OCI-LY3 (cell line): ENCODE results near the gene CARD11.

Source experiments
- CTCF ChIP-seq: fragments of 200-600, 300-600 bp; sonication (generic); IDR thresholded peaks from 2 replicates; pipeline ENCODE4 v1.5.1; 2014; ENCODE audit warnings: antibody characterized with exemption, low read length, low read depth
- EZH2phosphoT487 ChIP-seq: fragments of 200-600 bp; shearing (Covaris generic); IDR thresholded peaks from 2 replicates; pipeline ENCODE4 v1.6.1; 2018; ENCODE audit warnings: antibody characterized with exemption, mixed run types, low read depth

GRCh38 chr7:2915023-2915422 lies 128.6 kb downstream of the CARD11 start:
- TF ChIP-seq CTCF = no peak
- no peak for TF ChIP-seq EZH2phosphoT487
